ENCODE results near the gene FIS1. TPM values are rescaled to one million over a fixed set of nuclear protein-coding genes. Genes with fewer than 3 reads are reported as not detected.

Gene FIS1
- total RNA-seq, 2 donors from 2014 or later, result 238 to 256 TPM

DNA sequence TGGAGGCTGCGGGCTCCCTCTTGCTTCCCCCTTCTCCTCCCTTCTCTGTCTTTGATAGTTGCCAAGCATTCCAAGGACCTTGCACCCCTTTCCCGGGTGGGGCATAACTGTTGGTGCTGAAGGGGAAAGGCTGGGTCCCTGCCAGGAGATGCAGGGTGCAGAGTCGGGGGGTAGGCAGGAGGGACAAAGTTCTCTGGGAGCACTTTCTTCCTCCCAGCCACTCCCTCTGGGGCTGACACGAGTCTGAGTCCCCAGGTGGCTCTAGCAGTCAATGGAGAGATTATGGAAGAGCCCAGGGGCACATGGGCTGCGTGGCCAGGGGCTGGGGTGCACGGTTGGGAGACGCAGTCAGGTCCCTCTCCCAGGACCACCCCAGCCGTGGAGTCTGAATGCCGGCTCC is 9.4 kb downstream of the FIS1 start:
- Histone ChIP-seq H3K9me3 (no peaks in the 10 kb centered on the region), H3K4me3 (no peak overlapping the region), H3K27ac (no peak overlapping the region), H3K27me3 (replicated peaks; ENCODE audit: insufficient read depth) (no peaks in the 10 kb centered on the region), H3K4me1 (replicated peaks) (no peaks in the 10 kb centered on the region), H3K36me3 (peaks cover 0 to 9% of the 10 kb centered on the region in 2 donors)
- intact Hi-C loops (cut with DNase I), result no loop called here
- DNase-seq (ENCODE audit: low spot score), result no peak
- 80% methylated on average over 9 of the region's 9 CpGs for WGBS
- TF ChIP-seq POLR2AphosphoS5 (IDR thresholded peaks at IDR 0.05) (no peak), POLR2A (IDR thresholded peaks at IDR 0.05) (no peak)

DNA sequence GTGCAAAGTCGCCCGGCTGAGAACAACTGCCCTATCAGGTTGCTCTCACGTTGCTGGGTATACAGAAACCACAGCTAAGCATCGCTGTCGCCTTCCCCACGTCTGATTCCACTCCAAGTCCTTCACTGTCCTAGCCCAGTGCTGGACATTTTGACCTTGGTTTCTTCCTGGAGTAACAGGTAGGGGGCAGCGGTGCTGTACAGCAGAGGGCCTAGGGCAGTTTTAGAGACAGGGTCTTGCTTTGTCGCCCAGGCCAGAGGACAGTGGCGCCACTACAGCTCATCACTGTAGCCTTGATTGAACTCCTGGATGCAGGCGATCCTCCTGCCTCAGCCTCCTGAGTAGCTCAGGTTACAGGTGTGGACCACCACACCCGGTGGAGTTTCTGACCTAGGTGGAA is 9.8 kb downstream of the FIS1 start:
- H3K27ac ChIP-seq, result no peak overlapping the region
- no peaks in the 10 kb centered on the region for H3K27me3 ChIP-seq (replicated peaks; ENCODE audit: insufficient read depth)
- DNase-seq (ENCODE audit: low spot score), result no peak
- H3K36me3 ChIP-seq, result peaks cover 0 to 7% of the 10 kb centered on the region in 2 donors
- no peaks in the 10 kb centered on the region for H3K9me3 ChIP-seq
- TF ChIP-seq, protein P1, sequence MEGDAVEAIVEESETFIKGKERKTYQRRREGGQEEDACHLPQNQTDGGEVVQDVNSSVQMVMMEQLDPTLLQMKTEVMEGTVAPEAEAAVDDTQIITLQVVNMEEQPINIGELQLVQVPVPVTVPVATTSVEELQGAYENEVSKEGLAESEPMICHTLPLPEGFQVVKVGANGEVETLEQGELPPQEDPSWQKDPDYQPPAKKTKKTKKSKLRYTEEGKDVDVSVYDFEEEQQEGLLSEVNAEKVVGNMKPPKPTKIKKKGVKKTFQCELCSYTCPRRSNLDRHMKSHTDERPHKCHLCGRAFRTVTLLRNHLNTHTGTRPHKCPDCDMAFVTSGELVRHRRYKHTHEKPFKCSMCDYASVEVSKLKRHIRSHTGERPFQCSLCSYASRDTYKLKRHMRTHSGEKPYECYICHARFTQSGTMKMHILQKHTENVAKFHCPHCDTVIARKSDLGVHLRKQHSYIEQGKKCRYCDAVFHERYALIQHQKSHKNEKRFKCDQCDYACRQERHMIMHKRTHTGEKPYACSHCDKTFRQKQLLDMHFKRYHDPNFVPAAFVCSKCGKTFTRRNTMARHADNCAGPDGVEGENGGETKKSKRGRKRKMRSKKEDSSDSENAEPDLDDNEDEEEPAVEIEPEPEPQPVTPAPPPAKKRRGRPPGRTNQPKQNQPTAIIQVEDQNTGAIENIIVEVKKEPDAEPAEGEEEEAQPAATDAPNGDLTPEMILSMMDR (IDR thresholded peaks at IDR 0.05), result peak in 1 of 4 experiments; percentile 12
- TF ChIP-seq POLR2AphosphoS5 (IDR thresholded peaks at IDR 0.05) (no peak), POLR2A (IDR thresholded peaks at IDR 0.05) (no peak)
- intact Hi-C loops (cut with DNase I), result no loop called here
- 71% methylated on average over 11 of the region's 11 CpGs for WGBS
- H3K4me1 ChIP-seq (replicated peaks), result no peaks in the 10 kb centered on the region
- no peak overlapping the region for H3K4me3 ChIP-seq

DNA sequence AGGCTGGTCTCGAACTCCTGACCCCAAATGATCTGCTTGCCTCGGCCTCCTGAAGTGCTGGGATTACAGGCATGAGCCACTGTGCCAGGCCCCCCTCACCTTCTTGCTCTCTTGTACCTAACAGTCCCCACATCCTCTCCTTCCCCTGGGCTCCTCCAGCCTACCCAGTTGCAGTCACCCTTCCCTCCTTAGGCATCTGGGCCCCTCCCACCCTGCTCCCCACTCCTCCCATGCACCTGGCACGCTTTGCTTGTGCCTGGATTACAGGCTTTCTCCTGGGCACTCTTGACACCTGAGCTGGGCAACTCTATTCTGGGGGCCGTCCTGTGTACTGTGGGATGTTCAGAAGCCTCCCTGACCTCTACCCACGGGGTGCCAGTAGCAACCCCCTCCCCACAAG is 10.2 kb downstream of the FIS1 start:
- WGBS, result 80% methylated on average over 5 of the region's 5 CpGs
- H3K36me3 ChIP-seq, result peaks cover 0 to 3% of the 10 kb centered on the region in 2 donors
- intact Hi-C loops (cut with DNase I), result no loop called here

DNA sequence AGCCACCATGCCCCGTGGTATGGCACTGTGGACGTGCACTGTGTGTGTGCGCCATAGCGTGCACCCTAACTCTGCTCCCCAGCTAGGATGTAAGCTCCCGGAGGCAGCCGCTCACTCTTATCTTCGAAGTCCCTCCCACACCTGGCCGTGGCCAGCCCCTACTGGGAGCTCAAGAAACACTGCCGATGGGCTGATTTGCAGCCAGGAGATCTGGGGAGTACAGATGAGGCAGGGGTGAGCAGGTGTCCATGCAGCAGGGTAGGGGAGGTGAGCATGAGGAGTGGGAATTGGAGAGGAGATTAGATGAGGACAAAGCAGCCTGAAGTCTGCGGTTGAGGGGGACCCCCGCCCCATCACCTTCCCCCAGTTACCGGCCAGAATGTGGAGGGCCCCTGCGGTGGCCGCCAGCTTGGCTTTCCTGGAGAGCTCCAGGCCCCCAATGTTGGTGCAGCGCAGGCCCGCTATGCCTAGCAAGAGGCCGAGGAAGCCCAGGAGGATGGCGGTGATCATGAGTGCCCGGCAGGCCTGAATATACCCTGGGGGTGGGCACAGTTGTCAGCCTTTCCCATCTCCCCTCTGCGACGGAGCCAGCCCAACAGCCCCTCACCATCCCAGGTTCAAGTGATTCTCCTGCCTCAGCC is 10.9 kb downstream of the FIS1 start:
- no peak for TF ChIP-seq POLR2AphosphoS5 (IDR thresholded peaks at IDR 0.05)
- TF ChIP-seq, protein P1 (IDR thresholded peaks at IDR 0.05), result no peak
- TF ChIP-seq POLR2A (IDR thresholded peaks at IDR 0.05), result no peak
- Histone ChIP-seq H3K27ac (no peak overlapping the region), H3K4me1 (replicated peaks) (no peaks in the 10 kb centered on the region), H3K27me3 (replicated peaks; ENCODE audit: insufficient read depth) (no peaks in the 10 kb centered on the region), H3K36me3 (no peaks in the 10 kb centered on the region), H3K9me3 (no peaks in the 10 kb centered on the region), H3K4me3 (no peak overlapping the region)
- 82% methylated on average over 21 of the region's 21 CpGs for WGBS
- intact Hi-C loops (cut with DNase I), result no loop called here
- no peak for DNase-seq (ENCODE audit: low spot score)

More for the DNA sequence above, 10.2 kb downstream of the FIS1 start:
- Histone ChIP-seq H3K27ac (no peak overlapping the region), H3K4me1 (replicated peaks) (no peaks in the 10 kb centered on the region), H3K9me3 (no peaks in the 10 kb centered on the region), H3K27me3 (replicated peaks; ENCODE audit: insufficient read depth) (no peaks in the 10 kb centered on the region), H3K4me3 (no peak overlapping the region)
- TF ChIP-seq, protein P1 (IDR thresholded peaks at IDR 0.05), result no peak
- TF ChIP-seq POLR2AphosphoS5 (IDR thresholded peaks at IDR 0.05), result no peak
- TF ChIP-seq POLR2A (IDR thresholded peaks at IDR 0.05), result no peak
- DNase-seq (ENCODE audit: low spot score), result no peak

DNA sequence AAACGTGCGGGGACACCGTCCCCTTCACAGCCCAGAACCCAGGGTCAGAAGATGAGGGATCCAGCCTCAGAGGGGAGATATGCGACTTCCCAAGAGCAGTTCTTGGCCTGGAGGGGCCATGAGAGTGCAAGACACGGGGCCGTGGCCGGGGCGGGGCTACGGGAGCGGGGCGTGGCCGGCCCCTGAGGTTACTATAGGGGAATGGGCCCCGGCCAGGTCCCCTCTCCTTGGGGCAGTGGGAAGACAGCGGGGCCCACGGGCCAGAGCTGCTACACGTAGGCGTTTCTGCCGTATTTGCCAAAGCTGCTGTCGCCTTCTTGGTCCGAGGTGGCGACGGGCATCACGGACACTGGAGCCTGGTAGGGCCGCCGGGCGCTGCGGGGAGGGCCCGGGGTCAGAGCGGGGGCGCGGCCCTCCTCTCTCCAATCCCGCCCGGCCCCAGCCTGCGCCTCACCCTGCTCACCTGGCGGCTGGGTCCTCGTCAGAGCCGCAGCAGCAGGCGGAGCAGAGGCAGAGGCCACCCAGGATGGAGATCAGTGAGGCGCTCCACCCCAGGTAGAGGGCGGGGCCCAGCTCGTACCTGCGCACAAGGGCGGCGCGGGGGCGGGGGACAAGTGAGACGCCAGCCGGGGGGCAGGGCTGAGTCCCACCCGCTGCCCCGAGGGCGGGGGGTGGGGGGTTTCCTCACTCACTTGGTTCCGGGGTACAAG is 12.6 kb downstream of the FIS1 start:
- Histone ChIP-seq H3K27me3 (replicated peaks; ENCODE audit: insufficient read depth) (no peaks in the 10 kb centered on the region), H3K9me3 (no peaks in the 10 kb centered on the region), H3K4me1 (replicated peaks) (no peaks in the 10 kb centered on the region), H3K27ac (peak overlapping the region; percentile 53 to 58), H3K36me3 (peaks cover 0 to under 1% of the 10 kb centered on the region in 2 donors), H3K4me3 (peak overlapping the region; percentile 27 to 39)
- intact Hi-C loops (cut with DNase I), result no loop called here
- 11% methylated on average over 37 of the region's 52 CpGs for WGBS
- TF ChIP-seq POLR2AphosphoS5 (IDR thresholded peaks at IDR 0.05) (peak; percentile 21), POLR2A (IDR thresholded peaks at IDR 0.05) (peak; percentile 62)
- TF ChIP-seq, protein P1 (IDR thresholded peaks at IDR 0.05), result no peak
- peak; percentile 59 for DNase-seq (ENCODE audit: low spot score)
